HG03342 (cell line): Measurements from ENCODE around the gene FBXL14.
"Not testable (repeated sequence)": the region's sequence is repeated elsewhere in the genome, so short reads cannot be mapped to it uniquely, and the experiment has no call there.

ENCODE experiments used
- ATAC-seq: cut with Tn5 transposase; IDR thresholded peaks from one replicate; pipeline ENCODE4 v1.9.1; 2021; ENCODE audit warnings: mild to moderate bottlenecking, moderate library complexity; ENCODE audit not compliant: unreplicated experiment

Gene FBXL14

GRCh38 chr12:1620092-1620491 lies 25.7 kb upstream of the FBXL14 start:
- ATAC-seq = no peak

- ATAC-seq = no peak
Measured at GRCh38 chr12:1619587-1619986, 25.2 kb upstream of the FBXL14 start.

- ATAC-seq = no peak
Measured at GRCh38 chr12:1619159-1619558, 24.8 kb upstream of the FBXL14 start.

- ATAC-seq = no peak
Measured at GRCh38 chr12:1618489-1618888, 24.1 kb upstream of the FBXL14 start.

- no peak for ATAC-seq
Measured at GRCh38 chr12:1616233-1617066, 22.1 kb upstream of the FBXL14 start.

GRCh38 chr12:1614360-1614759 lies 20.0 kb upstream of the FBXL14 start:
- no peak for ATAC-seq

- no peak for ATAC-seq
Measured at GRCh38 chr12:1613860-1614259, 19.5 kb upstream of the FBXL14 start.

GRCh38 chr12:1611803-1612572 lies 17.6 kb upstream of the FBXL14 start:
- no peak for ATAC-seq

- no peak for ATAC-seq
Measured at GRCh38 chr12:1610072-1610643, 15.8 kb upstream of the FBXL14 start.

GRCh38 chr12:1608713-1609119 lies 14.3 kb upstream of the FBXL14 start:
- ATAC-seq = no peak

GRCh38 chr12:1607940-1608712 lies 13.7 kb upstream of the FBXL14 start:
- no peak for ATAC-seq

GRCh38 chr12:1606021-1606622 lies 11.7 kb upstream of the FBXL14 start:
- ATAC-seq = peak; percentile 63

GRCh38 chr12:1605129-1606020 lies 11.0 kb upstream of the FBXL14 start:
- ATAC-seq = peak; percentile 38

GRCh38 chr12:1604464-1604863 lies 10.1 kb upstream of the FBXL14 start:
- no peak for ATAC-seq

GRCh38 chr12:1603269-1603993 lies 9.1 kb upstream of the FBXL14 start:
- no peak for ATAC-seq

- ATAC-seq = not testable (repeated sequence)
Measured at GRCh38 chr12:1602706-1603105, 8.3 kb upstream of the FBXL14 start.

GRCh38 chr12:1598757-1599156 lies 4.4 kb upstream of the FBXL14 start:
- no peak for ATAC-seq

- no peak for ATAC-seq
Measured at GRCh38 chr12:1595690-1596347, 1.4 kb upstream of the FBXL14 start.
